ENCODE data around the gene CLIC3.

CLIC3 gene

GRCh38 chr9:137017791-137018497 is 21.6 kb upstream of the CLIC3 start:
- DNase-seq (ENCODE audit: low read depth) = no peak
- no peak overlapping the region for H3K4me3 ChIP-seq (ENCODE audit: control insufficient read depth, low read depth, low read length)
- TF ChIP-seq CTCF (IDR thresholded peaks at IDR 0.05; ENCODE audit: control insufficient read depth, insufficient read depth, low read depth, low read length, missing control alignments) = no peak

- no peak overlapping the region for H3K4me3 ChIP-seq (ENCODE audit: control insufficient read depth, low read depth, low read length)
- no peak for DNase-seq (ENCODE audit: low read depth)
- TF ChIP-seq CTCF (IDR thresholded peaks at IDR 0.05; ENCODE audit: control insufficient read depth, insufficient read depth, low read depth, low read length, missing control alignments) = no peak
These were observed 20.7 kb upstream of the CLIC3 start for GRCh38 chr9:137017071-137017470.

GRCh38 chr9:137016436-137016835 is 20.1 kb upstream of the CLIC3 start:
- no peak for TF ChIP-seq CTCF (IDR thresholded peaks at IDR 0.05; ENCODE audit: control insufficient read depth, insufficient read depth, low read depth, low read length, missing control alignments)
- no peak overlapping the region for H3K4me3 ChIP-seq (ENCODE audit: control insufficient read depth, low read depth, low read length)
- DNase-seq (ENCODE audit: low read depth) = no peak

GRCh38 chr9:137015976-137016375 is 19.6 kb upstream of the CLIC3 start:
- DNase-seq (ENCODE audit: low read depth) = no peak
- H3K4me3 ChIP-seq (ENCODE audit: control insufficient read depth, low read depth, low read length) = no peak overlapping the region
- TF ChIP-seq CTCF (IDR thresholded peaks at IDR 0.05; ENCODE audit: control insufficient read depth, insufficient read depth, low read depth, low read length, missing control alignments) = no peak

- H3K4me3 ChIP-seq (ENCODE audit: control insufficient read depth, low read depth, low read length) = no peak overlapping the region
- TF ChIP-seq CTCF (IDR thresholded peaks at IDR 0.05; ENCODE audit: control insufficient read depth, insufficient read depth, low read depth, low read length, missing control alignments) = no peak
These were observed 19.2 kb upstream of the CLIC3 start for GRCh38 chr9:137015540-137015930.

GRCh38 chr9:137014776-137015539 is 18.6 kb upstream of the CLIC3 start:
- TF ChIP-seq CTCF (IDR thresholded peaks at IDR 0.05; ENCODE audit: control insufficient read depth, insufficient read depth, low read depth, low read length, missing control alignments) = no peak
- no peak for DNase-seq (ENCODE audit: low read depth)
- no peak overlapping the region for H3K4me3 ChIP-seq (ENCODE audit: control insufficient read depth, low read depth, low read length)

More at GRCh38 chr9:137015540-137015930, 19.2 kb upstream of the CLIC3 start:
- DNase-seq (ENCODE audit: low read depth) = no peak

Measured in AG09309 (cell line).